ENCODE measurements around the gene CLASP1.

DNA sequence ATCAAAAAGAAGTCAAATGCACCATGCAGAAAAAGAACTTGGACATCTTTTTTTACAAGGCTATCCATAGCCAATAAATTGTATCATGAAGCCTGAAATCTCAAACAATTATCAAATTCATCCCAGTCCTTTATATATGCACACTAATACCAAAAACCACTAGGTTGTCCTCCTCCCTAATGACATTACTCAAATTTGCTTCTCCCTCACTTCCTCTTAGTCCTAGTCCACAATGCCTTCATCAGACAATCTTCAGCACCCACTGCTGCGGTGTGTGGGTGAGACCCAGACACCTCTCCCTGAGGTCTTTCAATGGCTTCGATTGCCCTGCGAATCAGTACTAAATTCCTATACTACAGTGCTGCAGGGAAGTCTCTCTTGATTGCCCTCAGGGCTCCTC, 58.1 kb downstream of the CLASP1 start:
- no peak for TF ChIP-seq RAD21 (IDR thresholded peaks at IDR 0.05 in 1 of 2, conservative IDR thresholded peaks at IDR 0.05 in 1 of 2; ENCODE audit: low read depth in 2 of 2, low read length in 2 of 2)
- TF ChIP-seq RFX5 (IDR thresholded peaks at IDR 0.05; ENCODE audit: borderline replicate concordance, low read depth, low read length) = no peak

Data from H1 (cell line).